ENCODE measurements around the gene CAPN11. TPM values are rescaled to one million over a fixed set of nuclear protein-coding genes. Genes with fewer than 3 reads are reported as not detected.

Gene CAPN11
- polyA plus RNA-seq, 1 donor from 2014 or later = not detected

GRCh38 chr6:44228836-44229235 lies 70.2 kb downstream of the CAPN11 start:
- H4K20me1 ChIP-seq (ENCODE audit: insufficient read depth) = no peaks in the 10 kb centered on the region
- H3K9me2 ChIP-seq (ENCODE audit: insufficient read depth, low read length) = no peaks in the 10 kb centered on the region
- H3K4me3 ChIP-seq (ENCODE audit: low read length) = no peak overlapping the region
- no peaks in the 10 kb centered on the region for H3F3A ChIP-seq (ENCODE audit: insufficient read depth, low read length, poor library complexity, severe bottlenecking)
- no peak overlapping the region for H3K27ac ChIP-seq (ENCODE audit: low read length)
- H3K9me3 ChIP-seq (ENCODE audit: low read length) = no peaks in the 10 kb centered on the region
- H3K9ac ChIP-seq (ENCODE audit: low read length) = no peak overlapping the region
- no peaks in the 10 kb centered on the region for H3K36me3 ChIP-seq (ENCODE audit: insufficient read depth, low read length)
- no peak overlapping the region for H3K4me2 ChIP-seq (ENCODE audit: low read length)
- no peak for TF ChIP-seq POLR2AphosphoS5 (IDR thresholded peaks at IDR 0.05)
- no peak for TF ChIP-seq CTCF (IDR thresholded peaks at IDR 0.05; ENCODE audit: poor library complexity, severe bottlenecking)
- TF ChIP-seq MXI1 (conservative IDR thresholded peaks at IDR 0.05; ENCODE audit: poor library complexity, severe bottlenecking) = no peak
- TF ChIP-seq EP300 (conservative IDR thresholded peaks at IDR 0.05; ENCODE audit: poor library complexity, severe bottlenecking) = no peak
- no peak for TF ChIP-seq REST (IDR thresholded peaks at IDR 0.05; ENCODE audit: borderline replicate concordance)
- no peak for TF ChIP-seq TAF1 (IDR thresholded peaks at IDR 0.05; ENCODE audit: low read depth)
- no peak for TF ChIP-seq SMC3 (conservative IDR thresholded peaks at IDR 0.05; ENCODE audit: poor library complexity)
- peaks cover 3% of the 10 kb centered on the region for H3K79me2 ChIP-seq (replicated peaks; ENCODE audit: insufficient read depth, low read length)
- no peaks in the 10 kb centered on the region for H3K27me3 ChIP-seq (ENCODE audit: insufficient read depth, low read depth, low read length)
- H2AFZ ChIP-seq (ENCODE audit: low read depth, low read length) = no peak overlapping the region

- H4K20me1 ChIP-seq (ENCODE audit: insufficient read depth) = no peaks in the 10 kb centered on the region
- peaks cover 3% of the 10 kb centered on the region for H3K79me2 ChIP-seq (replicated peaks; ENCODE audit: insufficient read depth, low read length)
- no peak overlapping the region for H3K4me2 ChIP-seq (ENCODE audit: low read length)
- H3K4me3 ChIP-seq (ENCODE audit: low read length) = no peak overlapping the region
- no peaks in the 10 kb centered on the region for H3K27me3 ChIP-seq (ENCODE audit: insufficient read depth, low read depth, low read length)
- no peak overlapping the region for H3K9ac ChIP-seq (ENCODE audit: low read length)
- TF ChIP-seq TAF1 (IDR thresholded peaks at IDR 0.05; ENCODE audit: low read depth) (no peak), POLR2AphosphoS5 (IDR thresholded peaks at IDR 0.05) (no peak), EZH2 (IDR thresholded peaks at IDR 0.05; ENCODE audit: borderline replicate concordance, insufficient read depth, low read length, poor library complexity, severe bottlenecking) (no peak), REST (IDR thresholded peaks at IDR 0.05; ENCODE audit: borderline replicate concordance) (no peak), SMC3 (conservative IDR thresholded peaks at IDR 0.05; ENCODE audit: poor library complexity) (no peak), EP300 (conservative IDR thresholded peaks at IDR 0.05; ENCODE audit: poor library complexity, severe bottlenecking) (no peak), RAD21 (conservative IDR thresholded peaks at IDR 0.05) (no peak), MXI1 (conservative IDR thresholded peaks at IDR 0.05; ENCODE audit: poor library complexity, severe bottlenecking) (no peak), CTCF (IDR thresholded peaks at IDR 0.05; ENCODE audit: poor library complexity, severe bottlenecking) (no peak)
- H2AFZ ChIP-seq (ENCODE audit: low read depth, low read length) = no peak overlapping the region
- H3K27ac ChIP-seq (ENCODE audit: low read length) = no peak overlapping the region
- no peaks in the 10 kb centered on the region for H3K9me3 ChIP-seq (ENCODE audit: low read length)
- H3K9me2 ChIP-seq (ENCODE audit: insufficient read depth, low read length) = no peaks in the 10 kb centered on the region
- no peaks in the 10 kb centered on the region for H3K36me3 ChIP-seq (ENCODE audit: insufficient read depth, low read length)
- no peaks in the 10 kb centered on the region for H3F3A ChIP-seq (ENCODE audit: insufficient read depth, low read length, poor library complexity, severe bottlenecking)
These were observed 70.9 kb downstream of the CAPN11 start for GRCh38 chr6:44229376-44230033.

All from neural cell (in vitro differentiated cells).